Subcutaneous adipose tissue (tissue), 4 donors: ENCODE measurements around the gene TUBB6. TPM values are rescaled to one million over a fixed set of nuclear protein-coding genes. Genes with fewer than 3 reads are reported as not detected.

Source experiments
- total RNA-seq, 4 donors: library from RNA; depleted of rRNA; stranded (reverse); fragments of >200 nt; gene quantifications; one replicate each; pipeline ENCODE4 v1.1.0, GENCODE V29; 2016
- TF ChIP-seq, protein P1 (sequence below): fragments of 450-650 bp; IDR thresholded peaks from one replicate; pipeline ENCODE4 v1.5.1; 2016; ENCODE audit warnings: low read depth, mild to moderate bottlenecking, control low read depth, antibody characterized with exemption, moderate library complexity

Gene TUBB6
- total RNA-seq, 4 donors from 2014 or later, result 240 to 485 (median 350) TPM

- TF ChIP-seq, protein P1, sequence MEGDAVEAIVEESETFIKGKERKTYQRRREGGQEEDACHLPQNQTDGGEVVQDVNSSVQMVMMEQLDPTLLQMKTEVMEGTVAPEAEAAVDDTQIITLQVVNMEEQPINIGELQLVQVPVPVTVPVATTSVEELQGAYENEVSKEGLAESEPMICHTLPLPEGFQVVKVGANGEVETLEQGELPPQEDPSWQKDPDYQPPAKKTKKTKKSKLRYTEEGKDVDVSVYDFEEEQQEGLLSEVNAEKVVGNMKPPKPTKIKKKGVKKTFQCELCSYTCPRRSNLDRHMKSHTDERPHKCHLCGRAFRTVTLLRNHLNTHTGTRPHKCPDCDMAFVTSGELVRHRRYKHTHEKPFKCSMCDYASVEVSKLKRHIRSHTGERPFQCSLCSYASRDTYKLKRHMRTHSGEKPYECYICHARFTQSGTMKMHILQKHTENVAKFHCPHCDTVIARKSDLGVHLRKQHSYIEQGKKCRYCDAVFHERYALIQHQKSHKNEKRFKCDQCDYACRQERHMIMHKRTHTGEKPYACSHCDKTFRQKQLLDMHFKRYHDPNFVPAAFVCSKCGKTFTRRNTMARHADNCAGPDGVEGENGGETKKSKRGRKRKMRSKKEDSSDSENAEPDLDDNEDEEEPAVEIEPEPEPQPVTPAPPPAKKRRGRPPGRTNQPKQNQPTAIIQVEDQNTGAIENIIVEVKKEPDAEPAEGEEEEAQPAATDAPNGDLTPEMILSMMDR, result no peak
Observed at GRCh38 chr18:12317664-12318333, 9.8 kb downstream of the TUBB6 start.

DNA sequence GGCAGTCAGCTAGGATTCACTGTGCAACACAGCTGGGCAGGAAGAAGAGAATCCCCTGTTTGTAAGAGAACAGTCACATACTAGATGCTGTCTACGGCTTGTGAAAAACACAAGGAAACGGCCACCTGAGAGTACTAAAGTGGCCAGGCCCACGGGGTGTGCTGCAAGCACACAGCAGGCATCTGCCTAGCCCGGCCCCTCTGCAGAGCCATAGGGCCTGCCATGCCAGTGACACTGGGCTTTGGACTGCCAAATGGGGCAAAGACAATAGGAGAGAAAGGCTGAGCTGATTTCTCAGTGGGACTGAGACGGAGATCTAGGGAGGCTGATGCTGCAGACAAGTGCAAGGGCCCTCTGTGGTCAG, 10.3 kb downstream of the TUBB6 start:
- TF ChIP-seq, protein P1, result no peak

GRCh38 chr18:12318857-12319256, 10.8 kb downstream of the TUBB6 start:
- TF ChIP-seq, protein P1, result no peak

DNA sequence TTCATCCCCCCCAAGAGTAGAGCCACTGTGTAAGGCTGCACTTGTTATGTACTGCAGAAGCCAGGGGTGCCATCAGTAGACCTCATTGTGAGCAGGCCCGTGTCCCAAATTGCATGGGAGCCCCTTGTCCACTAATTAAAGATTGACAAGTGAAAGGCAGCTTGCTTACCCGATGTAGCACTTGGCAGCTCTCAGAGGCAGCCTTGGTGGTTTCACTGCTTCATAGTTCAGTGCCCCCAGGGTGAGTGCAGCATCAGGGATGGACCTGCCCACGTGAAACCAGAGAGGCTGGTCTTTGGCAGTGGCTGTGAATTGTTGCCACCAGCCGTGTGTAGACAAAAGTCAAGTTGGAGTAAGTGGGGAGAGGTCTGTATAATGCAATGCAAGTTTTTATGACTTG, 13.3 kb downstream of the TUBB6 start:
- TF ChIP-seq, protein P1, result no peak

- TF ChIP-seq, protein P1, result no peak
Observed at GRCh38 chr18:12324991-12325725, 17.1 kb downstream of the TUBB6 start.

DNA sequence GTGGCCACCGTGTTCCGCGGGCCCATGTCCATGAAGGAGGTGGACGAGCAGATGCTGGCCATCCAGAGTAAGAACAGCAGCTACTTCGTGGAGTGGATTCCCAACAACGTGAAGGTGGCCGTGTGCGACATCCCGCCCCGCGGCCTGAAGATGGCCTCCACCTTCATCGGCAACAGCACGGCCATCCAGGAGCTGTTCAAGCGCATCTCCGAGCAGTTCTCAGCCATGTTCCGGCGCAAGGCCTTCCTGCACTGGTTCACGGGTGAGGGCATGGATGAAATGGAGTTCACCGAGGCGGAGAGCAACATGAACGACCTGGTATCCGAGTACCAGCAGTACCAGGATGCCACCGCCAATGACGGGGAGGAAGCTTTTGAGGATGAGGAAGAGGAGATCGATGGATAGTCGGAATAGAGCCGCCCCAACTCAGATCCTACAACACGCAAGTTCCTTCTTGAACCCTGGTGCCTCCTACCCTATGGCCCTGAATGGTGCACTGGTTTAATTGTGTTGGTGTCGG, 17.7 kb downstream of the TUBB6 start:
- TF ChIP-seq, protein P1, result no peak

DNA sequence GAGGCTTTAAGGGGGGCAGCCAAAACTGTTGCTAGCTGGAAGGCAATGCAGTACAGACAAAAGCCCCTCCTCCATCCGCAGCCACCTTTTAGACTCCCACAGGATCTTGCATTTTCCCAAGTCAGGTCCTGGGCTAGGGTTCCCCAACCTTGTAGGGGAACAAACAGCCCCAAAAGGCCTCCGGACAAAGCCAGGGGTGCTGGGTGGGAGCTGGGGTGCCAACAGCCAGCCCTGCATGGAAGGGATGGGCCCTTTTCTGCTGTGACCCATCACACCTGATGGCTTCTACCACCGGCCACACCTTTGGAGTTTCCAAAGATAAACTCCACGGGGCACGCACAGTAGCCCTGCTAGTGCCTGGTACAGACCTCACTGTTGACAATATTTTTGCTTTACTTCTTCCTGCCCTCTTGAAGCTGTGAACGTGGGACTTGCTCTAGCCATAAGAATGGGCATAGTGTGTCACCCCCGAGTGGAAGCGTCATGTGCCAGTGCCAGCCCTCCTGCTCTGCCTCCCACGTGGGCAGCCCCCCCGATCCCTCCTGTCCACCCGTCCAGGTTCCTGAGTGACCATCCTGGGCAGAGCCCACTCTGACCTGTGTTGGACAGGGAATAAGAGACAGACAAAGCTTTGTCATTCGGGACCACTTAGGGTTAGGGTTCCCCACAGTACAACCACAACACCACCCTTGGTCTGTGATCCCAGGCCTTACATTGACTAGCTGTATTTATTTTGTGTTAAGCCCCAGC, 18.8 kb downstream of the TUBB6 start:
- TF ChIP-seq, protein P1, result no peak
